B cell (primary cell): Measurements from ENCODE around the gene CAMK2D. TPM values are rescaled to one million over a fixed set of nuclear protein-coding genes. Genes with fewer than 3 reads are reported as not detected.

Experiments
- ATAC-seq: fragments of 200-7000 bp; cut with Tn5 transposase; one replicate; pipeline ENCODE4 v1.10.0; 2021; ENCODE audit warnings: low read depth, mild to moderate bottlenecking, moderate number of reproducible peaks, moderate library complexity
- CTCF ChIA-PET: fragments of 350-600 bp; sonication (Branson Sonifier 250); formaldehyde crosslinking; loops from one replicate; lab custom pipeline; 2021; ENCODE audit warnings: antibody characterized with exemption, inconsistent platforms; lab: Charles Lee
- POLR2A ChIA-PET: fragments of 350-600 bp; sonication (Branson Sonifier 250); formaldehyde crosslinking; loops from one replicate; lab custom pipeline; 2021; ENCODE audit warnings: antibody characterized with exemption; lab: Charles Lee
- DNase-seq: peaks from one replicate; pipeline ENCODE4 v3.0.0; 2013
- H2AFZ ChIP-seq: 2 replicates; pipeline ENCODE4 v1.6.1; 2012; ENCODE audit warnings: mild to moderate bottlenecking, low read depth, low read length; ENCODE audit not compliant: insufficient read depth, poor library complexity, severe bottlenecking
- H3K27ac ChIP-seq, 2 donors: 1 replicate in 1 of 2; 2 replicates in 1 of 2; pipeline ENCODE4 v1.5.1; 2012 to 2013; ENCODE audit warnings: low read length in 2 of 2, mild to moderate bottlenecking in 2 of 2, moderate library complexity in 1 of 2
- H3K27me3 ChIP-seq, 4 experiments: fragments of 200-600 bp in 1 of 4; sonication (generic) in 1 of 4; replicated peaks in 1 of 4; 1 replicate in 2 of 4; 2 replicates in 2 of 4; pipeline versions ENCODE4 v1.6.1 to v1.7.0; 2013 to 2016; ENCODE audit warnings: low read length in 3 of 4, mild to moderate bottlenecking in 2 of 4, mixed read lengths in 1 of 4, moderate library complexity in 1 of 4; ENCODE audit not compliant: insufficient read depth in 4 of 4, control insufficient read depth in 3 of 4; ENCODE audit errors: control extremely low read depth in 1 of 4
- H3K36me3 ChIP-seq, 2 experiments: replicated peaks in 1 of 2; 1 replicate in 1 of 2; 2 replicates in 1 of 2; pipeline versions ENCODE4 v1.6.1 to v1.7.1; 2013; ENCODE audit warnings: low read length in 1 of 2; ENCODE audit not compliant: insufficient read depth in 2 of 2, control insufficient read depth in 1 of 2; ENCODE audit errors: control extremely low read depth in 1 of 2, extremely low read depth in 1 of 2
- H3K4me1 ChIP-seq, 2 donors: fragments of 200-600 bp in 1 of 2; sonication (generic) in 1 of 2; 1 replicate in 1 of 2; 2 replicates in 1 of 2; pipeline versions ENCODE4 v1.5.1 to v1.6.1; 2013 to 2017; ENCODE audit warnings: low read length in 2 of 2; ENCODE audit not compliant: control insufficient read depth in 2 of 2, insufficient read depth in 2 of 2
- H3K4me2 ChIP-seq: replicated peaks from 2 replicates; pipeline ENCODE3; 2012; ENCODE audit warnings: mild to moderate bottlenecking, low read depth, low read length; ENCODE audit not compliant: poor library complexity, severe bottlenecking
- H3K4me3 ChIP-seq, 5 experiments: fragments of 200-600 bp in 1 of 5; sonication (generic) in 1 of 5; 1 replicate in 3 of 5; 2 replicates in 2 of 5; pipeline versions ENCODE4 v1.5.1 to v1.7.0; 2011 to 2016; ENCODE audit warnings: low read length in 4 of 5, mild to moderate bottlenecking in 4 of 5, low read depth in 2 of 5, control low read depth in 1 of 5, moderate library complexity in 1 of 5; ENCODE audit not compliant: insufficient read depth in 1 of 5; ENCODE audit errors: control extremely low read depth in 1 of 5, extremely low read depth in 1 of 5
- H3K79me2 ChIP-seq: fragments of 200-600 bp; sonication (generic); one replicate; pipeline ENCODE4 v1.6.0; 2016; ENCODE audit warnings: low read length; ENCODE audit not compliant: control insufficient read depth, insufficient read depth
- H3K9ac ChIP-seq: fragments of 200-600 bp; sonication (generic); 2 replicates; pipeline ENCODE4 v1.6.1; 2017; ENCODE audit warnings: mild to moderate bottlenecking, low read length, moderate library complexity
- H3K9me3 ChIP-seq, 3 donors: one replicate each; pipeline versions ENCODE4 v1.6.1 to v1.7.1; 2013; ENCODE audit warnings: low read length in 2 of 3; ENCODE audit not compliant: control insufficient read depth in 2 of 3, insufficient read depth in 1 of 3; ENCODE audit errors: control extremely low read depth in 1 of 3
- H4K20me1 ChIP-seq: 2 replicates; pipeline ENCODE4 v1.6.0; 2012; ENCODE audit warnings: mild to moderate bottlenecking, low read length; ENCODE audit not compliant: insufficient read depth, control insufficient read depth, poor library complexity, severe bottlenecking
- H3K27ac Mint-ChIP-seq: one replicate; pipeline ENCODE4 v1.8.0; 2021; ENCODE audit warnings: mixed read lengths
- H3K27me3 Mint-ChIP-seq: one replicate; pipeline ENCODE4 v1.8.0; 2021; ENCODE audit warnings: mixed read lengths
- H3K4me1 Mint-ChIP-seq: one replicate; pipeline ENCODE4 v1.8.0; 2021; ENCODE audit warnings: mixed read lengths
- H3K4me3 Mint-ChIP-seq: one replicate; pipeline ENCODE4 v1.8.0; 2021; ENCODE audit warnings: mixed read lengths
- H3K9me3 Mint-ChIP-seq: one replicate; pipeline ENCODE4 v1.8.0; 2022; ENCODE audit warnings: mixed read lengths; ENCODE audit not compliant: insufficient read depth
- CTCF ChIP-seq: fragments of 200-600 bp; IDR thresholded peaks from one replicate; pipeline ENCODE4 v1.8.0; 2022; ENCODE audit warnings: antibody characterized with exemption, mild to moderate bottlenecking
- EZH2 ChIP-seq: IDR thresholded peaks from 2 replicates; pipeline ENCODE4 v1.6.1; 2012; ENCODE audit warnings: borderline replicate concordance, low read depth, mild to moderate bottlenecking, moderate library complexity, low read length; ENCODE audit not compliant: insufficient read depth, poor library complexity, severe bottlenecking
- WGBS: methylation state at CpG from one replicate; pipeline ENCODE4 v1.1.5; 2013; ENCODE audit warnings: missing lambda C conversion rate; ENCODE audit not compliant: insufficient coverage; 5-methylcytosine and 5-hydroxymethylcytosine counted together
- intact Hi-C: fragments of 100-400 bp; cut with micrococcal nuclease; formaldehyde crosslinking; loops from one replicate; pipeline ENCODE4 v1.10.0; 2022
- polyA plus RNA-seq: library from polyadenylated mRNA; depleted of rRNA; stranded (reverse); fragments of >200 nt; gene quantifications from 2 replicates; pipeline ENCODE4 v1.2.3, GENCODE V29; 2012
- total RNA-seq, 2 donors: library from RNA; stranded (reverse); fragments of 120-200 nt in 1 of 2; gene quantifications; 1 replicate in 1 of 2; 2 replicates in 1 of 2; pipeline versions ENCODE4 v1.2.3 to v1.2.4, GENCODE V29; 2013 to 2022

CAMK2D gene
- total and polyA plus RNA-seq, 2 donors (not counting 1 experiment from before 2014, with no cell fraction given), result 26.3 to 57.0 TPM

- peaks cover 7 to 22% of the 10 kb centered on the region in 2 donors for H3K4me1 ChIP-seq
- H2AFZ ChIP-seq, result no peak overlapping the region
- Mint-ChIP-seq H3K9me3 (no peaks in the 10 kb centered on the region), H3K27ac (peak overlapping the region; percentile 67), H3K27me3 (no peaks in the 10 kb centered on the region), H3K4me1 (peaks cover 49% of the 10 kb centered on the region), H3K4me3 (no peak overlapping the region)
- H3K9me3 ChIP-seq, result peaks cover 0 to 1% (median 0%) of the 10 kb centered on the region in 3 donors
- ChIA-PET POLR2A (no interaction called here), CTCF (interaction anchor here (1.0 kb wide), 1 partner anchor 8 kb away, joined by 4 read pairs; no protein-coding TSS in a partner anchor)
- no peaks in the 10 kb centered on the region for H4K20me1 ChIP-seq
- no peak overlapping the region for H3K9ac ChIP-seq
- WGBS, result no CpG with 5 or more reads among the region's 1 CpG
- intact Hi-C loops, result loop anchor here (2.0 to 5.0 kb wide), 2 partner anchors 14 to 73 kb away; no protein-coding TSS in a partner anchor
- peaks cover 86% of the 10 kb centered on the region for H3K79me2 ChIP-seq
- H3K27me3 ChIP-seq, result no peaks in the 10 kb centered on the region
- H3K4me3 ChIP-seq, result no peak overlapping the region
- H3K27ac ChIP-seq, result peak overlapping the region in 1 of 2 donors; percentile 53
- peaks cover 0 to 14% of the 10 kb centered on the region in 2 experiments for H3K36me3 ChIP-seq
- H3K4me2 ChIP-seq, result no peak overlapping the region
- TF ChIP-seq EZH2, result no peak
- no peak for TF ChIP-seq CTCF
- DNase-seq (no peak), ATAC-seq (no peak)
These were observed 102.4 kb downstream of the CAMK2D start for GRCh38 chr4:113659127-113659526.

GRCh38 chr4:113657586-113658233 is 103.8 kb downstream of the CAMK2D start:
- H3K4me3 ChIP-seq, result no peak overlapping the region
- no peak overlapping the region for H3K9ac ChIP-seq
- no CpG with 5 or more reads among the region's 3 CpGs for whole genome bisulfite sequencing
- H3K4me1 ChIP-seq, result peaks cover 7 to 22% of the 10 kb centered on the region in 2 donors
- DNase-seq (no peak), ATAC-seq (no peak)
- POLR2A ChIA-PET, result no interaction called here
- peaks cover 89% of the 10 kb centered on the region for H3K79me2 ChIP-seq
- Mint-ChIP-seq H3K9me3 (no peaks in the 10 kb centered on the region), H3K4me1 (peaks cover 50% of the 10 kb centered on the region), H3K27ac (no peak overlapping the region), H3K27me3 (no peaks in the 10 kb centered on the region), H3K4me3 (no peak overlapping the region)
- no peak overlapping the region for H2AFZ ChIP-seq
- H3K4me2 ChIP-seq, result peak overlapping the region; percentile 3
- H3K27me3 ChIP-seq, result no peaks in the 10 kb centered on the region
- H3K36me3 ChIP-seq, result peaks cover 0 to 9% of the 10 kb centered on the region in 2 experiments
- no peaks in the 10 kb centered on the region for H4K20me1 ChIP-seq
- no peak overlapping the region for H3K27ac ChIP-seq
- no peak for TF ChIP-seq CTCF
- no peak for TF ChIP-seq EZH2
- CTCF ChIA-PET, result interaction anchor here (1.0 kb wide), 1 partner anchor 10 kb away, joined by 4 read pairs; no protein-coding TSS in a partner anchor
- intact Hi-C loops, result loop anchor here (2.0 to 5.0 kb wide), 2 partner anchors 15 to 75 kb away; no protein-coding TSS in a partner anchor
- peaks cover 0 to 1% (median 0%) of the 10 kb centered on the region in 3 donors for H3K9me3 ChIP-seq
